Erythroblast (primary cell): ENCODE measurements around the gene UBE3C.

Source experiments
- DNase-seq, 2 experiments: peaks; one replicate each; lab custom pipeline; 2025; lab: John Stamatoyannopoulos, UW
- GATA1 ChIP-seq: IDR thresholded peaks from 2 replicates; pipeline ENCODE4 v1.6.1; 2011; ENCODE audit warnings: low read depth, mild to moderate bottlenecking, control low read depth, low read length, moderate library complexity
- POLR2A ChIP-seq: IDR thresholded peaks from 2 replicates; pipeline ENCODE4 v1.6.1; 2011; ENCODE audit warnings: mild to moderate bottlenecking, low read length

UBE3C gene

DNA sequence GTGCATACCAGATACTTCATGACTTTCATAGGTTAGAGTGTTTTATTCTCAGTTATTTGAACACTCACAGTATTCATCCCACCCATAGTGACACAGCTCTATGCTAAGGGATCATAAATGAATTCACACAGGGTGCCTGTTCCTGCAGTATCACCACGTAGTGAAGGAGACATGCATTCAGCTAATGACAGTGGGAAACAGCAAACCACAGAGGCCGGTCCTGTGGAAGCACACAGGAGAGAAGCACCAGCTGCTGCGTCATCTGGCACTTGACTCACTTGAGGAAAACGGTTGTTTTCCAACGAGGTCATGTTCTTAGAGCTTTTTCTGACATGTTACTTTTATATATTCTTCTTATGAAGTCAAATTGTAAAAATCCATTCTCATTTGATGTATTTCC, 73.0 kb downstream of the UBE3C start:
- DNase-seq: no peak
- no peak for TF ChIP-seq POLR2A
- no peak for TF ChIP-seq GATA1

GRCh38 chr7:157219154-157219553, 80.4 kb downstream of the UBE3C start:
- peak; percentile 52 to 59 for DNase-seq
- TF ChIP-seq POLR2A (no peak), GATA1 (no peak)

- DNase-seq: no peak
- no peak for TF ChIP-seq POLR2A
- TF ChIP-seq GATA1: no peak
Observed at GRCh38 chr7:157220916-157221569, 82.3 kb downstream of the UBE3C start.

GRCh38 chr7:157222687-157223086, 84.0 kb downstream of the UBE3C start:
- no peak for TF ChIP-seq GATA1
- no peak for TF ChIP-seq POLR2A
- DNase-seq: no peak

- peak; percentile 16 to 31 for DNase-seq
- TF ChIP-seq POLR2A (no peak), GATA1 (no peak)
Observed at GRCh38 chr7:157224627-157225026, 85.9 kb downstream of the UBE3C start.

DNA sequence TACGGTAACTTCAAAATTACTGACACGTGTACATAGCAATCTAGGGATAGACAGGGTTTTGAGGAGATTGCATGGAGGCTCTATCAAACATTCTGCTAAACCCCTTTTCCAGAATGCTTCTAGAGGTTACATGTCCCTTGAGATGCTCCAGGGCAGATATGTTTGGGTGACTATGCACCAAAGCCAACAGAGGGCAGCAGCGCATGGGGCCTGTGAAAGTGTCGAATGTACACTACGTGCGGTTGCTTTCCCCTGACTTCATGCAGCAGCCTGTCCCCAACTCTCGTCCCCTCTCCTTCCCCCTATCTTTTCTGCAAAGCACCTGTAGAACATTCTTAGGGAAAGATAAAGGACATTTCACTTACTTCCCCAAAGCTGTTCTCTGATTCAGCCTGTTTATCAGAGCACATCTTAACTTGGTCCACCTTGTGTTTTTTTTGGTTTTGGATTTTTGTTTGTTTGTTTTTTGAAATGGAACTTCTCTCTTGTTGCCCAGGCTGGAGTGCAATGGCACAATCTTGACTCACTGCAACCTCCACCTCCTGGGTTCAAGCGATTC, 90.2 kb downstream of the UBE3C start:
- peak; percentile 23 to 34 for DNase-seq
- TF ChIP-seq POLR2A: no peak
- no peak for TF ChIP-seq GATA1

- DNase-seq: no peak
- TF ChIP-seq GATA1 (no peak), POLR2A (no peak)
Observed at GRCh38 chr7:157233677-157234076, 95.0 kb downstream of the UBE3C start.

- no peak for DNase-seq
Observed at GRCh38 chr7:157234271-157234670, 95.5 kb downstream of the UBE3C start.

DNA sequence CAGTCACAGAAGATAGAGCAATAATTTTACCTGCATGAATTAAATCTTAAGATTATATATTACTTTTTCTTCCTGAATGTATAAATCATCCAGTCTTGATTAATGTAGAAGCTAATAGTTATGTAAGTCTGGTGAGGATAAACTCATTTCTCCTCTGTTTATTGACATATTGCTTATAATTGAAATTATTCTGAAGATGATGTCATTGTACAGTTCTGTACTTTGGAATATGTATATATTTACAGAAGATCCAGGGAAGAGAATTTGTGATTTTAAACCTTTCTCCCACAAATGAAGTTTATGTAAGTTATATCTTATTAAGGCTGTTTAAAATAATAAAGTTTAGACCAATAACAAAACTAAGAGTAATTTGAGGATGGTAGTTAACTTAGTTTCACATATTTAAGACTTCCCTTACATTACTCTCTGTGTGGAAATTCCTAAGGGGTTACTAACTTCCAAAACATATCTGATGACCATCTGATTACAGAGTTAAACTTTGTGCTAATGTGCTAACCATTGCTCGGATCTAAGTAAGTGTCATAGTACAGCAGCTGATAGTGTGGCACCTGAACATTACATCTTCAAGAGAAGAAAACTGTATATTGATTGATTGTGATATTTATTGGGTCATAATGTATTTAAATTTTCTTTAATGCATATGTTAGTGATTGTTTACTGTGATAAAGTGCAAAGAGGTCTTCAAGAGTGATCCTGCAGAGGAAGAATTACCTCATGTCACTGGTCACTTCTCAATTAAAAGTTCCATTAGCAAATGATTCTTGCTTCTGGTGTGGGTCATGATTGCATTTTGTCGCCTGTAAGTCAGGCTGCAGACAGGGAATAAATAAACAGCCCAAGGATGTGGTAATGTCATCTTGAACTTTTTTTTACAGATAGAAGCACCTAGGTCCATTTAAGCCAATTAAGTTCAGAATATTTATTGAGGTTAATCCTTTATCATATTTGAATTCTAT, 96.9 kb downstream of the UBE3C start:
- TF ChIP-seq POLR2A (no peak), GATA1 (no peak)
- no peak for DNase-seq

More at GRCh38 chr7:157234271-157234670, 95.5 kb downstream of the UBE3C start:
- TF ChIP-seq POLR2A (no peak), GATA1 (no peak)

DNA sequence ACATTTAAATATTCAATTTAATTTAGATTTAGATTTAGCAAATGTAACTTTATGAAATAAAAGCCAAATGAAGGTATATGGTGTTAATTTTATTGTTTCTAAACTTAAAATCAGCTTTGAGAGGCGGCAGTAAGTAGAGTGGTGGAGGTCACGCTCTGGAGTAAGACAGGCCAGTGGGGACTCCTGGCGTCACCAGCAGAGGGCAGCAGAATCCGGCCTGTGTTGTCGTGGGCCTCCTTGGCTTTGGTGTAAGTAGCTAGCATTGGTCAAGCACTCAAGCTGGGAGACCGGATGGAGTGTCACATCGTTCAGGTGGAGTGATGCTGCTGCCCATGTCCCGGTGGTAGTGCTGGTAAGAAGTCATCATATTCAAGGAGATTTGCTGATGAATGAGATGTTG, 99.4 kb downstream of the UBE3C start:
- TF ChIP-seq GATA1 (no peak), POLR2A (no peak)
- peak; percentile 23 to 46 for DNase-seq

GRCh38 chr7:157239571-157240270, 101.0 kb downstream of the UBE3C start:
- no peak for TF ChIP-seq GATA1
- no peak for TF ChIP-seq POLR2A
- DNase-seq: no peak

DNA sequence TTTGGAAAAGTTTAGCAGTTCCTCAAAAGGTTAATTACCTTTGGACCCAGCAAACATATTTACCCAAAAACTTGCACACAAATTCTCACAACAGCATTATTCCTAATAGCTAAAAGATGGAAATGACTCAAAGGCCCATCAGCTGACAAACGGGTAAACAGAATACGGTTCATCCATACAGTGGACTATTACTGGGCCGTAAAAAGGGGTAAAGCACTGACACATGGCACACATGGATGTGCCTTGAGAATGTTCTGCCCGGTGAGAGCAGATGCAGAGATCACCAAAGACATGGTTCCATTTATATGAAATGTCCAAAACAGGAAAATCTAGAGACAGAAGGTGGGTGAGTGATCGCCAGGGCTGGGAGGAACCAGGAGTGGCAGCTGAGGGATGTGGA, 102.9 kb downstream of the UBE3C start:
- TF ChIP-seq GATA1 (no peak), POLR2A (no peak)
- DNase-seq: no peak
